Measurements from ENCODE around the gene ZNF70.
A peak's percentile ranks its signal among the peaks of the same experiment; 100 is the strongest.

ZNF70 gene

DNA sequence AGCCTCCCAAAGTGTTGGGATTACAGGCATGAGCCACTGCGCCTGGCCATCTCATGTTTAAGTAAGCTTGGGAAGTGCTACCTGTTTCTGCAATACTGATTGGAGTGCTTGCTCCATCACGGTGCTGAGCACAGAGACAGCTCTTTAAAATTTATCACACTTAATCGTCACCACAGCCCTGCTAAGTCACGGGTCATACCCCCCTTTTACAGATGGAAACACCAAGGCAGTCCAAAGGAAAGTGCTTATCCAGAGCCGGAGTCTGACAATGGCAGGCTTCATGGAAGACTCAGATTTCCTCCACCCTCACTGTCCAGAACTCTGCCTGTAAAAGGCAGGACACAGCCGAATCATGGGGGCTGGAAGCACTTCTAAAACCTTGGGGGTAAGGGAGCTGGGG lies 9.1 kb upstream of the ZNF70 start:
- TF ChIP-seq POLR2A (IDR thresholded peaks at IDR 0.05; ENCODE audit: low read length) (no peak), GATA1 (IDR thresholded peaks at IDR 0.05; ENCODE audit: low read depth, low read length) (no peak)
- no peak for DNase-seq

DNA sequence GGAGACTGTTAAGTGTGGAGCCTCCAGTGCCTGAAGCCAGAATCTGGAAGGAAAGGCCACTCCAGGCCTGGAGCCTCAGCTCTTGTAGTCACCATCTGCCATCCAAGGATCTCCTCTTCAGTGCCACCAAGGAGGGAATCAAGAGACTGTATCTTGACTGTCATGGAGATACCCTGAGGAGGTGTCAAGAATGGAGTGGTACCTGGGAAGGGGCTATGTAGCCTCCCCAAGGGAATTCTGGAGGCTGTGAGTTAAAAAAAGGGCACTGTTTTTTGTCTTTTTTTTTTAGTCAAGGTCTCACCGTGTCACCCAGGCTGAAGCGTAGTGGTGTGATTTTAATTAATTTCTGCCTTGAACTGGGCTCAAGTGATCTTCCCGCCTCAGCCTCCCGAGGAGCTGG lies 8.7 kb upstream of the ZNF70 start:
- DNase-seq = no peak
- TF ChIP-seq GATA1 (IDR thresholded peaks at IDR 0.05; ENCODE audit: low read depth, low read length) (no peak), POLR2A (IDR thresholded peaks at IDR 0.05; ENCODE audit: low read length) (no peak)

DNA sequence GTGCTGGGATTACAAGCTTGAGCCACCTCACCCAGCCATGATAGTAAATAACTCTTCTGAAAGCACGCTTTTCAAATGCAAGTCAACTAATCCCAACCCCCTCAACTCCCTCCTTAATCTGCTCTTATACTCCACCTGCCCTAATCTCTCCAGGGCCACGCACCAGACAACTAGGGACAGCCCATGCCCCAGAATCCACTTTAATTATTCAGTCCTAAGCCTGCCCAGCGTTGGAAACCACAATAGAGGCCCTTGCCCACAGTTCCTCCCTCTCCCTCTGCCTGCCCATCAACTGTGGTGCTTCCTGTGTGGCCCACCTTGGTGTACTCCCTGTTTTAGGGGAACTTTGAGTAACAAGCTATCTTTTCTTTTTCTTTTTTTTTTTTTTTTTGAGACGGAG lies 6.0 kb upstream of the ZNF70 start:
- DNase-seq = no peak
- no peak for TF ChIP-seq GATA1 (IDR thresholded peaks at IDR 0.05; ENCODE audit: low read depth, low read length)

DNA sequence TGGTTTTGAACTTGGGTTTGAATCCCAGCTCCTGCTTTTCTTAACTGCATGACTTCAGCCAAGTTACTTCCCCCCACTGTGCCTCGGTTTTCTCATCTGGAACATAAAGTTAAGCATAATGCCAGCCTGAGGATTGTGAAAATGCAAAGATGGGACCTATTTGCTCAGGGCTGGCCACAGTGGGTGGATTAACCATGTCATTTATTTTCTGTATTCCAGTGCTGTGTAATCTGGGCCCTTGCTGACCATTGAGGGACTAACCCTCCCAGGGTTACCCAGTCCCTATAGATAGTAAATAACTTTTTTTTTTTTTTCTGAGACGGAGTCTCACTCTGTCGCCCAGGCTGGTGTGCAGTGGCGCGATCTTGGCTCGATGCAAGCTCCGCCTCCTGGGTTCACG lies 4.8 kb upstream of the ZNF70 start:
- no peak for DNase-seq
- TF ChIP-seq POLR2A (IDR thresholded peaks at IDR 0.05; ENCODE audit: low read length) = no peak
- TF ChIP-seq GATA1 (IDR thresholded peaks at IDR 0.05; ENCODE audit: low read depth, low read length) = no peak

DNA sequence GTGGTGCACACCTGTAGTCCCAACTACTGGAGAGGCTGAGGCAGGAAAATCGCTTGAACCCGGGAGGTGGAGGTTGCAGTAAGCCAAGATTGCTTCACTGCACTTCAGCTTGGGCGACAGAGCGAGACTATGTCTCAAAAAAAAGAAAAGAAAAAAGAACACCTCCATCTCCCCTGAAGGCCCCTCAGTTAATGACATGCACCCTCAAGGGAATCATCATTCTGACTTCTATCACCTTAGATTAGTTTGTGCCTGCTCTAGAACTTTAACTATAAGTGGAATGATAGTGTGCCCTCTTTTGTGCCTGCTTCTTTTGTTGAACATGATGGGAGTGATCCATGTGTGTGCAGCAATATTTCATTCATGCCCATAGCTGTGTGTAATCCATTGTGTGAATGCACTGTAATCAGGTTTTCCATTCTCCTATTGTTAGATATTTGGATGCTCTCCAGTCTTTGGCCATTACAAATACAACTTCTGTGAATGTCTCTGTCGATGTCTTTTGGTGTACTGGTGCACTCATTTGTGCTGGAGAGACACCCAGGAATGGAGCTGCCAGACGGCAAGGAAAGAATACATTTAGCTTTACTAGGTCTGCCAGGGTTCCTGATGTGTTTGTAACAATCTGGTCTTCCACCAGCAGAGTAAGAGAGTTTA lies 4.2 kb upstream of the ZNF70 start:
- no peak for TF ChIP-seq POLR2A (IDR thresholded peaks at IDR 0.05; ENCODE audit: low read length)
- TF ChIP-seq GATA1 (IDR thresholded peaks at IDR 0.05; ENCODE audit: low read depth, low read length) = no peak
- no peak for DNase-seq

DNA sequence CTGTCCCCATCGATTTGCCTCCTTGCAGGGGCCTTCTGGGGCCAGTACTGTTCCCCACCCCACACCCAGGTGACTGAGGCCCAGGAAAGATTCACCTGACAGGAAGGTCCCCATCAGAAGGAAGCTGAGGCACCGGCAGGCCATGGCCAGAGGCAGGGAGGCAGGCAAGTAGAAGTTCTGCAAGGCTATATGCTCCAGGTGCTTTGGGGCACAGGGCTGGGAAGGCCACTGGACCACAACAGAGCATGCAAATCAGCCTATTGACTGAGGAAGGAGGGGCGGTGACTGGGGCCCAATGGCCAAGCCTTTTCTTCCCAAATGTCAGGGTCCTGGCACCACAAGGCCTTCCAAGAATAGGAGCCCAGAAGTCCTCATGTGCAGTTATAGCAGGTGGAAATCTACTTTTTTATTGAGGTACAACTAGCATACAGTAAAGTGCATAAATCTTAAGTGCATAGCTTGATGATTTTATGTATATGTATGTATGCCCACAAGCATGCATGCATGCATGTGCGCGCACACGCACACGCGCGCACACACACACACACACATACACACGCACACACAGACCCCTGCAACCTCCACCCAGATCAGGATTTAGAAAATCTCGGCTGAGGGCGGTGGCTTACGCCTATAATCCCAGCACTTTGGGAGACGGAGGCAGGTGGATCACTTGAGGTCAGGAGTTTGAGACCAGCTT lies 3.5 kb upstream of the ZNF70 start, which contains the start of gene VPREB3:
TSS of gene VPREB3 (minus strand) at position 206 of the 700 bp plus-strand sequence. CDS start at position 144, 62 bp downstream.
- no peak for TF ChIP-seq GATA1 (IDR thresholded peaks at IDR 0.05; ENCODE audit: low read depth, low read length)
- TF ChIP-seq POLR2A (IDR thresholded peaks at IDR 0.05; ENCODE audit: low read length) = no peak
- no peak for DNase-seq

DNA sequence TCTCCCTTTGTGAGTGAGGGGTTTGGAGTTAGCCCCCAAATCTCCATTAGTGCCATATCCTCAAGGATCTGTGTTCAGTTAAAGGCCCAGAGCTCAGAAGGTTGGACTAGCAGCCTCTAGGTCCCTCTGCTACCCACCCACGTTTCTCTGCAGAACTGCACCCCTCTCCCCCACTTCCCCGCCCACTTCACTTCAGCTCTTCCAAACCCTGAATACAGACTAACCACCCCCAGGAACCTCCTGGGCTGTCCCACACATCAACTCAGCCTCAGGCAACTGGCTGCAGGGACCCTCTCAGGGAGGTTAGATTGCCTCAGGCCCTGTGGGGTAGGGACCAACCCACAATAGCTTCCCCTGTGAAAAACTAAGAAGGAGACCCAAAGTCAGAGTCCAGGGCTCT lies 2.5 kb upstream of the ZNF70 start:
- TF ChIP-seq GATA1 (IDR thresholded peaks at IDR 0.05; ENCODE audit: low read depth, low read length) = no peak
- no peak for TF ChIP-seq POLR2A (IDR thresholded peaks at IDR 0.05; ENCODE audit: low read length)

DNA sequence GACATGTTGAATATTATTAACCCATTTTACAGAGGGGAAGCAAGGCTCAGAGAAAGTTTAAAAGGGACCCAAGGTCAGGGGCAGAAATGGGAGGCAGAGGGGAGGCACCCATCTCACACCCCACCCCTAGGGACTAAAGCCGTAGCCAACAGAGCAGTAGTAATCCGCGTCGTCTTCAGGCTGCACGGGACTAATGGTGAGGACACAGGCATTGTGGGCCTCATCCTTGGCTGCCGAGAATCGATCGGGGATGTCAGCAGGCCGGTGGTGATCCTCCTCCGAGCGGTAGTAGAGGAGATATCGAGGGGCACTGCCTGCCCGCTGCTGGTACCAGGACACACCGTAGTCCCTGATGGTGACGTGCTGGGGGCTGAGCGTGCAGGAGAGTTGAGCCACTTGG lies 1.8 kb upstream of the ZNF70 start:
- TF ChIP-seq POLR2A (IDR thresholded peaks at IDR 0.05; ENCODE audit: low read length) (no peak), GATA1 (IDR thresholded peaks at IDR 0.05; ENCODE audit: low read depth, low read length) (no peak)
- no peak for DNase-seq

More for the DNA sequence above, 2.5 kb upstream of the ZNF70 start:
- DNase-seq = no peak

DNA sequence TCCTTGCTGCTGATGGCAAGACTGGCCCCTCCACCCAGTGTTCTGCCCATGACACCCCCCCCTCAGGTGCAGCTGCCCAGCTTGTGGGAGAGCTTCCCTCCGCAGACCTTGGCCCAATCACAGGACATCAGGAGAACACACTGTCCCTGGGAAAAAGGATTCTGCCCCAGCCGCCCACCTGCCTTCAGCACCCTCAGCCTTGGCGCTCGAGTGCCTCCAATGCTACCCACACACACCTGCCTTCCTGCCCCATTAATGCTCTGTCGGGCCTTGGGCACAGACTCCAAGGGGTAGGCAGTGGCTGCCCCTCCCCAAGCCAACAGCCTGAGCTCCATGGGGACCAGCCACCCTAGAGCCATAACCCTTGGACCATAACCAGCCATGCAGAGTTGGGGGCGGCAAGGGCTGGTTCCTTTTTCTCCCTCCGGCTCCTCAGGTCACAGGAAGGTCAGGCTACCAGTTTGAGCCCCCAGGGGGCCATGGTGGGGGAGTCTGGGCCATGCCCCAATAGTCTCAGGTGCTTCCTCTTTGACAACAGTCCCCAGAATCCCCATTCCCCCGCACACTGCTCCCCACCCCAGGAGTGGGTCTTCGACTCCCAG lies 1.3 kb upstream of the ZNF70 start:
- TF ChIP-seq POLR2A (IDR thresholded peaks at IDR 0.05; ENCODE audit: low read length) (no peak), GATA1 (IDR thresholded peaks at IDR 0.05; ENCODE audit: low read depth, low read length) (no peak)
- DNase-seq = no peak

DNA sequence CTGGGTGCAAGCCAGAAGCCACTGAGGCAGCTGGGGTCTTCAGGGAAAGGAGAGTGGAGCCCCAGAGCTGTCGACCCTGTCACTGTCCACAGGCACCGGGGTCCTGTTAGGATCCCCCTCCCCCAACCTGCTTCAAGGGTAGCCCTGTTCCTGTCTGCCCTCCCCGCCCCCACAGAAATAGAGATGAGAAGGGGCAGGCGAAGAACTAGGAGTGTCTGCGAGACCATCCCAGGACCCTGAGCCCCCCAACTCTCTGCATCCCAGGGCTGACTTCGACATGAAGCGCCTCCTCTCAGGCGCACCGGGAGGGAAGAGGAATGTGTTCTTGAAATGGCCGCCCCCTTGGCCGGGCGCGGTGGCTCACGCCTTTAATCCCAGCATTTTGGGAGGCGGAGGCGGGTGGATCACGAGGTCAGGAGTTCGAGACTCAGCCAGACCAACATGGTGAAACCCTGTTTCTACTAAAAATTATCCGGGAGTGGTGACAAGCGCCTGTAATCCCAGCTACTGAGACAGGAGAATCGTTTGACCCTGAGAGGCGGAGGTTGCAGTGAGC lies 607 bp upstream of the ZNF70 start:
- no peak for TF ChIP-seq GATA1 (IDR thresholded peaks at IDR 0.05; ENCODE audit: low read depth, low read length)
- peak; percentile 30 for TF ChIP-seq POLR2A (IDR thresholded peaks at IDR 0.05; ENCODE audit: low read length)
- DNase-seq = peak in 1 of 2 experiments; percentile 63

DNA sequence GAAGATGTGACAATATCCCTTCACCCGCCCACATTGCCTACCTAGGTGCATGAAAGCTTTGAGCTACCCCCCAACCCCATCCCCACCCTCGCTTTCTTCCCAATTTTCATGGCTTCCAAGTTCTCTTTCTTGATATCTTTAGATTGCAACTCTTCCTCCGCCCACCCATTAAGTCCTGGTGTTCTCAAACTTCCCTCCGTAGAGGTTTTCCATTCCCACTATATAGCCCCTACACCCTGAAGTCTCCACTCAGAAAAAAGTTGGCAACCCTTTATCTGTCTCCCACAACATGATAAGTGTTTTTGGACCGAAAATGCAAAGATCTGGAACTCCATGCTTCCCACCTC lies 572 bp downstream of the ZNF70 start:
- TF ChIP-seq GATA1 (IDR thresholded peaks at IDR 0.05; ENCODE audit: low read depth, low read length) = no peak
- no peak for TF ChIP-seq POLR2A (IDR thresholded peaks at IDR 0.05; ENCODE audit: low read length)

DNA sequence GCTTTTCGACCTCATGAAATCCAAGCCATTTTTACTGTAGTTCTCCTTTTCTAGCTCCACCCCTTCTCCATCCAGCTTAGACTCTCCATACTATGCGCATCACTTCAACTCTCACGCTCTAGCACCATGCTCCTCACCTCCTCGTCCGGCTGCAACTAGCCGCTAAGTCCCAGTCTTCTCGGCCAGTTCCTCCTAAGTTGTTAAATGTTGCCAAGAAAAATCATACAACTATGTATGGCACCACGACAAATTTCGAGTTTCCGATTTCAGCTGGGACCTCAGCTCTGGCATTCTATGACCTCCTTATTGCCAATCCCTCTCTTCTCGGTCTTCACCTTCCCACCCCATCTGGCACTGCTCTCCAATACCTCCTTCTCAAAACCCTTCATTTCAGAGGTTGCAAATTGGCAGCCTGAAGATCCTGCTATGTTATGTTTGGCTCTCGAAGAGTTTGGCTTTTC lies 1.0 kb downstream of the ZNF70 start:
- no peak for TF ChIP-seq POLR2A (IDR thresholded peaks at IDR 0.05; ENCODE audit: low read length)
- TF ChIP-seq GATA1 (IDR thresholded peaks at IDR 0.05; ENCODE audit: low read depth, low read length) = no peak
- no peak for DNase-seq

More for the DNA sequence above, 572 bp downstream of the ZNF70 start:
- no peak for DNase-seq

DNA sequence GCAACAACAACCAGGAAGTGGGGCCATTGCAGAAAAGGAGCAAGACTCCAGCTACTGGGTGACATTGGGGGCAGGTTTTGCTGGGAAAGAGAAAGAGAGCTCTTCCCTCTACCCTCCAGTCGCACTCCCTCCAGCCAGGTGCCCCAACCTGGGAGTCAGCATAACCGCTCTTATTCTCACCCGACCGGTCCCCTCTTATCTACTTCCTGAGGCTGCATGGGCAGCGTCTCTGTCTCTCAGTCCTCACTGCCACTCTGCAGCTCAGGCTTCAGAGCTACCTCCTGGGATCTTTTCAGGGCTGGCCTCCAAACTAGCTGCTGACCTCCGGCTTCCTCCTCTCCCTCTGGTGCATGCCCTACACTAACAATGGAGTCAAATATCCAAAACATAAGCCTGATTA lies 5.1 kb downstream of the ZNF70 start:
- TF ChIP-seq POLR2A (IDR thresholded peaks at IDR 0.05; ENCODE audit: low read length) (no peak), GATA1 (IDR thresholded peaks at IDR 0.05; ENCODE audit: low read depth, low read length) (no peak)

DNA sequence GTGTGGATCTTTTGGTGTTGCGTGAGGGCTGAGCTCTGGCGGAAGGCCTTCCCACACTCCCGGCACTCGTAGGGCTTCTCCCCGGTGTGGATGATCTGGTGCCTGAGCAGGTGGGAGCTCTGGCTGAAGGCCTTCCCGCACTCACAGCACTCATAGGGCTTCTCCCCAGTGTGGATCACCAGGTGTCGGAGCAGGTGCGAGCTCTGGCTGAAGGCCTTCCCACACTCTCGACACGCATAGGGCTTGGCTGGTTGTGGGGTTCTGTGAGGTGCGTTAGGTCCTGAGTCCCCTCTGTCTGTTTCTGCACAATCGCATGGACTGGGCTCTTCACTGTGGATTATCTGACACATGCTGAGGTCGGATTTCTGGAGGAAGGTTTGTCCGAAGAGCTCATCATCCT lies 6.4 kb downstream of the ZNF70 start:
- TF ChIP-seq GATA1 (IDR thresholded peaks at IDR 0.05; ENCODE audit: low read depth, low read length) (no peak), POLR2A (IDR thresholded peaks at IDR 0.05; ENCODE audit: low read length) (no peak)
- DNase-seq = no peak

More for the DNA sequence above, 5.1 kb downstream of the ZNF70 start:
- DNase-seq = no peak

Measured in erythroblast (primary cell).